Stimulated activated CD4-positive, alpha-beta T cell treated with anti-CD3 and anti-CD28 coated beads, Interleukin-12 subunit alpha, Interleukin-12 subunit beta, amount 100 ng/mL, for 4 hours (primary cell): Measurements from ENCODE around the gene MRPL42.
"Not testable (repeated sequence)": the region's sequence is repeated elsewhere in the genome, so short reads cannot be mapped to it uniquely, and the experiment has no call there.

Source experiments
- DNase-seq: peaks from one replicate; pipeline ENCODE4 v3.0.0-alpha.2; 2020

MRPL42 gene

GRCh38 chr12:93447555-93448290 lies 19.6 kb upstream of the MRPL42 start:
- DNase-seq, result no peak

- no peak for DNase-seq
These were observed 18.5 kb upstream of the MRPL42 start for GRCh38 chr12:93448796-93449195.

GRCh38 chr12:93449277-93449676 lies 18.0 kb upstream of the MRPL42 start:
- DNase-seq, result no peak

GRCh38 chr12:93451423-93452158 lies 15.7 kb upstream of the MRPL42 start:
- DNase-seq, result no peak

GRCh38 chr12:93453633-93454032 lies 13.7 kb upstream of the MRPL42 start:
- DNase-seq, result no peak

- DNase-seq, result no peak
These were observed 11.2 kb upstream of the MRPL42 start for GRCh38 chr12:93456077-93456476.

- DNase-seq, result no peak
These were observed 8.2 kb upstream of the MRPL42 start for GRCh38 chr12:93459097-93459496.

- DNase-seq, result no peak
These were observed 7.3 kb upstream of the MRPL42 start for GRCh38 chr12:93460003-93460402.

- DNase-seq, result no peak
These were observed 6.4 kb upstream of the MRPL42 start for GRCh38 chr12:93460902-93461301.

- DNase-seq, result no peak
These were observed 5.8 kb upstream of the MRPL42 start for GRCh38 chr12:93461503-93461902.

GRCh38 chr12:93465841-93466240 lies 1.5 kb upstream of the MRPL42 start:
- DNase-seq, result no peak

GRCh38 chr12:93466625-93467350 lies 526 bp upstream of the MRPL42 start:
- DNase-seq, result peak; percentile 5

GRCh38 chr12:93468008-93468371 lies 676 bp downstream of the MRPL42 start:
- no peak for DNase-seq

- no peak for DNase-seq
These were observed 2.1 kb downstream of the MRPL42 start for GRCh38 chr12:93469386-93469785.

- DNase-seq, result no peak
These were observed 9.2 kb downstream of the MRPL42 start for GRCh38 chr12:93476555-93476954.

GRCh38 chr12:93482721-93483120 lies 15.4 kb downstream of the MRPL42 start:
- DNase-seq, result no peak

GRCh38 chr12:93483151-93483807 lies 16.0 kb downstream of the MRPL42 start:
- no peak for DNase-seq

GRCh38 chr12:93484315-93484981 lies 17.1 kb downstream of the MRPL42 start:
- no peak for DNase-seq

- DNase-seq, result not testable (repeated sequence)
These were observed 25.5 kb downstream of the MRPL42 start for GRCh38 chr12:93492808-93493207.

GRCh38 chr12:93494096-93494495 lies 26.8 kb downstream of the MRPL42 start:
- no peak for DNase-seq

- DNase-seq, result no peak
These were observed 30.1 kb downstream of the MRPL42 start for GRCh38 chr12:93497456-93497855.

GRCh38 chr12:93498813-93499212 lies 31.5 kb downstream of the MRPL42 start:
- DNase-seq, result not testable (repeated sequence)

GRCh38 chr12:93500201-93500600 lies 32.9 kb downstream of the MRPL42 start:
- no peak for DNase-seq
